GM13977 (cell line): ENCODE measurements around the gene MPG.

Source experiments
- DNase-seq: peaks from one replicate; pipeline ENCODE4 v3.0.0; 2012; ENCODE audit warnings: low spot score
- in situ Hi-C: fragments of 300-500 bp; cut with MboI; formaldehyde crosslinking; loops from one replicate; pipeline ENCODE4 v1.12.0; 2022; ENCODE audit warnings: low sequenced_read_pairs, low pct_unique_long_range_greater_than_20kb, mixed read lengths, inconsistent platforms; ENCODE audit not compliant: unreplicated experiment
- TF ChIP-seq, protein P1 (sequence below): IDR thresholded peaks from 2 replicates; pipeline ENCODE4 v1.5.1; 2012; ENCODE audit warnings: mild to moderate bottlenecking, control low read depth; ENCODE audit not compliant: insufficient read depth; ENCODE audit errors: extremely low read depth, missing control alignments

The MPG gene

GRCh38 chr16:72561-73548, 5.2 kb upstream of the MPG start, which contains the start of gene RHBDF1:
Gene RHBDF1 (minus strand): TSS chr16:72631. CDS start chr16:65015, 7,616 bp downstream.
- TF ChIP-seq, protein P1, sequence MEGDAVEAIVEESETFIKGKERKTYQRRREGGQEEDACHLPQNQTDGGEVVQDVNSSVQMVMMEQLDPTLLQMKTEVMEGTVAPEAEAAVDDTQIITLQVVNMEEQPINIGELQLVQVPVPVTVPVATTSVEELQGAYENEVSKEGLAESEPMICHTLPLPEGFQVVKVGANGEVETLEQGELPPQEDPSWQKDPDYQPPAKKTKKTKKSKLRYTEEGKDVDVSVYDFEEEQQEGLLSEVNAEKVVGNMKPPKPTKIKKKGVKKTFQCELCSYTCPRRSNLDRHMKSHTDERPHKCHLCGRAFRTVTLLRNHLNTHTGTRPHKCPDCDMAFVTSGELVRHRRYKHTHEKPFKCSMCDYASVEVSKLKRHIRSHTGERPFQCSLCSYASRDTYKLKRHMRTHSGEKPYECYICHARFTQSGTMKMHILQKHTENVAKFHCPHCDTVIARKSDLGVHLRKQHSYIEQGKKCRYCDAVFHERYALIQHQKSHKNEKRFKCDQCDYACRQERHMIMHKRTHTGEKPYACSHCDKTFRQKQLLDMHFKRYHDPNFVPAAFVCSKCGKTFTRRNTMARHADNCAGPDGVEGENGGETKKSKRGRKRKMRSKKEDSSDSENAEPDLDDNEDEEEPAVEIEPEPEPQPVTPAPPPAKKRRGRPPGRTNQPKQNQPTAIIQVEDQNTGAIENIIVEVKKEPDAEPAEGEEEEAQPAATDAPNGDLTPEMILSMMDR = no peak
- in situ Hi-C loops = no loop called here
- no peak for DNase-seq

- TF ChIP-seq, protein P1 = no peak
- no peak for DNase-seq
These were observed 3.8 kb upstream of the MPG start for GRCh38 chr16:74051-74746.

DNA sequence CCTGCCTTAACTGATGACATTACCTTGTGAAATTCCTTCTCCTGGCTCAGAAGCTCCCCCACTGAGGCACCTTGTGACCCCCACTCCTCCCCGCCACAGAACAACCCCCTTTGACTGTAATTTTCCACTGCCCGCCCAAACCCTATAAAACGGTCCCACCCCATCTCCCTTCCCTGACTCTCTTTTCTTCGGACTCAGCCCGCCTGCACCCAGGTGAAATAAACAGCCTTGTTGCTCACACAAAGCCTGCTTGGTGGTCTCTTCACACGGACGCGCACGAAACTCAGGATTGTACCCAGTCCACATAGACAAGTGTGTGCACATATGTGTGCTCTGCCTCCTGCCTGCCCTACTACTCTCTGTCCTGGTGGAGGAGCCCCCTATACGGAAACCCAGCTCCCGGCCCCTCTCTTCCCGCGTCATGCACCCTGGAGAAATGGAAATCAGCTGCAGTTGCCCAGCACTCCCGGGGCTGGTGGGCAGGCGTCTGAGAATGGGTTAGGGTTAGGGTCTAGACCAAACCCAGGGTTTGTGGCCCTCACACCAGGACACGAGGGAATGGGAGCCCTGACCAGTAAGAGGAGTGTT, 3.2 kb upstream of the MPG start:
- in situ Hi-C loops = no loop called here
- TF ChIP-seq, protein P1 = no peak
- no peak for DNase-seq

More at GRCh38 chr16:74051-74746, 3.8 kb upstream of the MPG start:
- in situ Hi-C loops = no loop called here

DNA sequence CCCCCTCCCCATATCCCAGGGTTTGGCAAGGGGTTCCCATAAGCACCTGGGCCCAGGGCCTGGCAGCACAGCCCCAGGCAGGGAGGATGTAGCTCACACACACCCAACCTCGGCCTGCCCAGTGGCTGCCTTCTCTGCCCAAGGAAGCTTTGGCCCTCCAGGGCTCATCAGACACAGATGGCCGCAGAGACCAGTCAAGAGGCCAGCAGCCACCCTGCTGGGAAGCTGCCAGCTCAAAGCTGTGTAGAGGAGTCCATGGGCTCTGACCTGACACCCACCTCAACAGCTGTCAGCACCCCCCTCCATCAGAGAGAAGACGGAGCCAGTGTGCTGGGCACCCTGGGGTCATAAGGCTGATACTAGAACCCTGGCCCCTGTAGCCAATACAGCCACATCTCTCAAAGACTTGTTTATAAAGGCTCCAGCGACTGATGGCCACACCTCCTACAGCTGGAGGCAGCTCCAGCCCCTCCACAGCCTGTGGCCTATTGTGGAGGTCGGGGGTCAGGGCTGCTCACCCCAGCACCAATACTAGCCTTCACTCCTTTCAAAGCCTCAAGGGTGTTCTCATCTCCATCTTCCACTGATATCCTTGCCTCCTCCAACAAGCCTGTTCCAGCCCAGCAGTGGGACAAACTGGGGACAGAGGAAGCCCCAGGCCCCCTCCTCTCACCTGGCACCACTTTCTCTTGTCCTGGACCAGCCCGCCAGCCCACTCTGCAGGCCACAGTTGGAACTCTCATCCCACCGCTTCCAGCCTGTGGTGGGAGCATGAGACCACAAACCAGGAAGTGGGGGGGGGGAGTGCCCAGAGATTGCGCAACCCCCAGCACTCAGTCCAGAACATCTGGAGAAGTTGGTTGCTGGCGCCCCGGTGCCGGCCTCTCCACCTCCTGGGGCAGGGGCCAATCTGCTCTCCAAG, 2.2 kb upstream of the MPG start:
- DNase-seq = no peak
- TF ChIP-seq, protein P1 = no peak
- in situ Hi-C loops = no loop called here

- no peak for DNase-seq
- TF ChIP-seq, protein P1 = no peak
- in situ Hi-C loops = no loop called here
These were observed 1.3 kb upstream of the MPG start for GRCh38 chr16:76535-77272.
